Neural progenitor cell (in vitro differentiated cells): ENCODE results near the gene GIPC2. TPM values are rescaled to one million over a fixed set of nuclear protein-coding genes. Genes with fewer than 3 reads are reported as not detected.

Experiments
- DNase-seq: peaks from one replicate; pipeline ENCODE4 v3.0.0-alpha.2; 2016; ENCODE audit warnings: low spot score
- H2AFZ ChIP-seq: fragments of 200-600 bp; sonication (generic); replicated peaks from 2 replicates; pipeline ENCODE4 v1.6.1; 2016; ENCODE audit warnings: antibody characterized with exemption
- H3F3A ChIP-seq: fragments of 200-600 bp; sonication (generic); 2 replicates; pipeline ENCODE4 v1.6.1; 2016; ENCODE audit warnings: antibody characterized with exemption, low read depth
- H3K27ac ChIP-seq: fragments of 200-600 bp; sonication (generic); 2 replicates; pipeline ENCODE4 v1.5.1; 2016; ENCODE audit warnings: mild to moderate bottlenecking
- H3K27me3 ChIP-seq: fragments of 200-600 bp; sonication (generic); 2 replicates; pipeline ENCODE4 v1.6.1; 2016; ENCODE audit warnings: mild to moderate bottlenecking, moderate library complexity
- H3K36me3 ChIP-seq: fragments of 200-600 bp; sonication (generic); 2 replicates; pipeline ENCODE4 v1.5.1; 2016
- H3K4me1 ChIP-seq: fragments of 200-600 bp; sonication (generic); 2 replicates; pipeline ENCODE4 v1.6.1; 2016; ENCODE audit warnings: mixed run types
- H3K4me2 ChIP-seq: fragments of 200-600 bp; sonication (generic); 2 replicates; pipeline ENCODE4 v1.6.1; 2016
- H3K4me3 ChIP-seq: fragments of 200-600 bp; sonication (generic); 2 replicates; pipeline ENCODE4 v1.5.1; 2016
- H3K79me2 ChIP-seq: fragments of 200-600 bp; sonication (generic); 2 replicates; pipeline ENCODE4 v1.6.1; 2016; ENCODE audit warnings: low read depth
- H3K9ac ChIP-seq: fragments of 200-600 bp; sonication (generic); 2 replicates; pipeline ENCODE4 v1.6.1; 2016
- H3K9me3 ChIP-seq: fragments of 200-600 bp; sonication (generic); 2 replicates; pipeline ENCODE4 v1.5.1; 2016; ENCODE audit warnings: low read depth
- H4K20me1 ChIP-seq: fragments of 200-600 bp; sonication (generic); 2 replicates; pipeline ENCODE4 v1.6.1; 2016; ENCODE audit warnings: low read depth
- H3K27ac Mint-ChIP-seq: 3 replicates; pipeline ENCODE4 v1.8.0; 2021; ENCODE audit warnings: mixed read lengths
- H3K27me3 Mint-ChIP-seq: 2 replicates; pipeline ENCODE4 v1.8.0; 2022; ENCODE audit warnings: low read depth, mild to moderate bottlenecking, inconsistent platforms, moderate library complexity, mixed read lengths; ENCODE audit not compliant: insufficient read depth
- H3K36me3 Mint-ChIP-seq: 3 replicates; pipeline ENCODE4 v1.8.0; 2021; ENCODE audit warnings: mixed read lengths
- H3K4me1 Mint-ChIP-seq: 3 replicates; pipeline ENCODE4 v1.8.0; 2021; ENCODE audit warnings: mixed read lengths
- H3K4me3 Mint-ChIP-seq: 3 replicates; pipeline ENCODE4 v1.8.0; 2021; ENCODE audit warnings: mild to moderate bottlenecking, moderate library complexity, mixed read lengths
- H3K9me3 Mint-ChIP-seq: 3 replicates; pipeline ENCODE4 v1.8.0; 2020; ENCODE audit warnings: mixed read lengths
- CTCF ChIP-seq: fragments of 200-600 bp; sonication (generic); IDR thresholded peaks from 2 replicates; pipeline ENCODE4 v1.5.1; 2017; ENCODE audit warnings: antibody characterized with exemption, mild to moderate bottlenecking
- EZH2 ChIP-seq: fragments of 200-600 bp; sonication (generic); IDR thresholded peaks from 2 replicates; pipeline ENCODE4 v1.6.1; 2017; ENCODE audit warnings: antibody characterized with exemption, mild to moderate bottlenecking, moderate library complexity
- EZH2phosphoT487 ChIP-seq: fragments of 200-600 bp; sonication (generic); IDR thresholded peaks from 2 replicates; pipeline ENCODE4 v1.6.1; 2017; ENCODE audit warnings: antibody characterized with exemption
- total RNA-seq: library from RNA; depleted of rRNA; stranded (reverse); fragments of >200 nt; gene quantifications from 2 replicates; pipeline ENCODE4 v1.2.3, GENCODE V29; 2015; ENCODE audit warnings: low replicate concordance

The GIPC2 gene
- total RNA-seq, 1 donor from 2014 or later: not detected

DNA sequence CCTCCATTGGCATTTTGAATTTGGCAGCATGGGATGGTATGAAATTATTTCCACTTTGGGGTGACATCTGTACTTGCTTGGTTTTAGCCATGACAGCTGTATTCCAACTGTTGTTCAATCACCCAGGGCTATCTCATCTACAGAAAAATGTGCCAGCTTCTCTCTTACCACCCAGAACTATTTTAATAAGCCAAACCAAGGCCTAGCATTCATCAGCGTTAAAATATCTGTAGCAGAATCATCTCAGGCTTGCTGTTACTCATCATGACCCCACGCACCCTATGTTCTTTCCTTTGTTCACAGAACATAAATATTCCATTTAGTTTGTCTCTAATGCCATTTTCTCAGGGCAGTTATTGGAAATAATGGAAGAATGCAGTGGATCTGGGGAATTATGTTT lies 49.8 kb downstream of the GIPC2 start:
- DNase-seq: no peak
- TF ChIP-seq CTCF (no peak), EZH2 (no peak), EZH2phosphoT487 (no peak)
- no peak overlapping the region for H2AFZ ChIP-seq
- no peaks in the 10 kb centered on the region for H3K4me1 Mint-ChIP-seq
- no peaks in the 10 kb centered on the region for H3K79me2 ChIP-seq
- no peaks in the 10 kb centered on the region for H3K36me3 ChIP-seq
- H3K36me3 Mint-ChIP-seq: no peaks in the 10 kb centered on the region
- no peaks in the 10 kb centered on the region for H3K27me3 Mint-ChIP-seq
- H3K4me1 ChIP-seq: no peaks in the 10 kb centered on the region
- H3K4me2 ChIP-seq: no peak overlapping the region
- H4K20me1 ChIP-seq: no peaks in the 10 kb centered on the region
- no peaks in the 10 kb centered on the region for H3K9me3 Mint-ChIP-seq
- no peaks in the 10 kb centered on the region for H3K27me3 ChIP-seq
- no peak overlapping the region for H3K27ac ChIP-seq
- no peaks in the 10 kb centered on the region for H3F3A ChIP-seq
- H3K4me3 ChIP-seq: no peak overlapping the region
- no peak overlapping the region for H3K27ac Mint-ChIP-seq
- no peak overlapping the region for H3K9ac ChIP-seq
- H3K4me3 Mint-ChIP-seq: no peak overlapping the region
- no peaks in the 10 kb centered on the region for H3K9me3 ChIP-seq

- no peak overlapping the region for H3K4me3 Mint-ChIP-seq
These were observed 50.3 kb downstream of the GIPC2 start for GRCh38 chr1:78096017-78096416.

GRCh38 chr1:78096976-78097375 lies 51.2 kb downstream of the GIPC2 start:
- Histone ChIP-seq H4K20me1 (no peaks in the 10 kb centered on the region), H3K36me3 (no peaks in the 10 kb centered on the region), H3K27ac (no peak overlapping the region), H3K9me3 (no peaks in the 10 kb centered on the region), H3F3A (no peaks in the 10 kb centered on the region), H3K4me3 (no peak overlapping the region), H3K4me1 (no peaks in the 10 kb centered on the region), H2AFZ (no peak overlapping the region), H3K27me3 (no peaks in the 10 kb centered on the region), H3K79me2 (no peaks in the 10 kb centered on the region), H3K4me2 (no peak overlapping the region), H3K9ac (no peak overlapping the region)
- no peaks in the 10 kb centered on the region for H3K4me1 Mint-ChIP-seq
- no peak for DNase-seq
- H3K9me3 Mint-ChIP-seq: no peaks in the 10 kb centered on the region
- no peak for TF ChIP-seq CTCF
- no peak for TF ChIP-seq EZH2
- TF ChIP-seq EZH2phosphoT487: no peak
- no peaks in the 10 kb centered on the region for H3K36me3 Mint-ChIP-seq
- no peaks in the 10 kb centered on the region for H3K27me3 Mint-ChIP-seq
- no peak overlapping the region for H3K4me3 Mint-ChIP-seq
- no peak overlapping the region for H3K27ac Mint-ChIP-seq

More at GRCh38 chr1:78096017-78096416, 50.3 kb downstream of the GIPC2 start:
- Histone ChIP-seq H3K4me1 (no peaks in the 10 kb centered on the region), H2AFZ (no peak overlapping the region), H3K27ac (no peak overlapping the region), H4K20me1 (no peaks in the 10 kb centered on the region), H3K36me3 (no peaks in the 10 kb centered on the region), H3K79me2 (no peaks in the 10 kb centered on the region), H3K4me2 (no peak overlapping the region), H3K9me3 (no peaks in the 10 kb centered on the region), H3K9ac (no peak overlapping the region), H3F3A (no peaks in the 10 kb centered on the region), H3K27me3 (no peaks in the 10 kb centered on the region), H3K4me3 (no peak overlapping the region)
- Mint-ChIP-seq H3K27ac (no peak overlapping the region), H3K9me3 (no peaks in the 10 kb centered on the region), H3K4me1 (no peaks in the 10 kb centered on the region), H3K27me3 (no peaks in the 10 kb centered on the region), H3K36me3 (no peaks in the 10 kb centered on the region)
- TF ChIP-seq CTCF (no peak), EZH2 (no peak), EZH2phosphoT487 (no peak)
- no peak for DNase-seq

- Histone ChIP-seq H2AFZ (no peak overlapping the region), H3K4me2 (no peak overlapping the region), H3K27ac (no peak overlapping the region), H3F3A (no peaks in the 10 kb centered on the region), H3K9me3 (no peaks in the 10 kb centered on the region), H3K9ac (no peak overlapping the region), H3K79me2 (no peaks in the 10 kb centered on the region), H3K4me1 (no peaks in the 10 kb centered on the region), H3K36me3 (no peaks in the 10 kb centered on the region), H4K20me1 (no peaks in the 10 kb centered on the region), H3K4me3 (no peak overlapping the region), H3K27me3 (no peaks in the 10 kb centered on the region)
- no peak for DNase-seq
- TF ChIP-seq EZH2: no peak
- TF ChIP-seq CTCF: no peak
- no peak for TF ChIP-seq EZH2phosphoT487
- H3K4me3 Mint-ChIP-seq: no peak overlapping the region
- H3K27me3 Mint-ChIP-seq: no peaks in the 10 kb centered on the region
- no peak overlapping the region for H3K27ac Mint-ChIP-seq
- H3K9me3 Mint-ChIP-seq: no peaks in the 10 kb centered on the region
- no peaks in the 10 kb centered on the region for H3K4me1 Mint-ChIP-seq
- no peaks in the 10 kb centered on the region for H3K36me3 Mint-ChIP-seq
These were observed 55.3 kb downstream of the GIPC2 start for GRCh38 chr1:78101051-78101450.
